ENCODE results near the gene CLP1. TPM values are rescaled to one million over a fixed set of nuclear protein-coding genes. Genes with fewer than 3 reads are reported as not detected.

Gene CLP1
- polyA plus RNA-seq, 1 experiment = 19.6 TPM

DNA sequence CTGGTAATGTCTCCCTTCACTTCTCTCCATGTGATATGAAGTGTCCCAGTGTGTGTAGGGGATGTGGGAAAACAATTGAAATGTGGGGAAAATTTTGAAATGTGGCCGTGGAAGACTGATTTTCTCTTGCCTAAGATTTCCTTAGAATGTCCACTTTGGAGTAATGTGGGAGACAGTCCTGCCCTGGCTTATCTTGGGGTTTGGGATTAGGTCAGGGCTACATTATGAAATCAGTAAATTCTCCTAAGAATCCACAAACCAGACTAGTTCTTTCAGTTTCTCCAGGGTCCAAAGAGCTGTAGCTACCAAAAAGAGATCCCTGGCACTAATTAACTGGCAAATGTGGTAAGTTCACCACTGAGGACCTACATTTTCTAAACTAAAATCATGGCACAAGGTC lies 30.7 kb upstream of the CLP1 start:
- H3K4me3 ChIP-seq (ENCODE audit: low read depth, low read length) = no peak overlapping the region
- CTCF ChIA-PET = interaction anchor here (1.0 to 3.2 kb wide), 3 partner anchors 10 to 59 kb away, joined by 3 to 12 read pairs (median 11); partner anchors contain the start of genes SERPING1 and UBE2L6
- no peaks in the 10 kb centered on the region; the same call in 1 of the 2 replicates for H3K27me3 ChIP-seq (ENCODE audit: control insufficient read depth, insufficient read depth, low read length)
- no peak for DNase-seq (ENCODE audit: low read depth)
- POLR2A ChIA-PET = no interaction called here
- H3K36me3 ChIP-seq (ENCODE audit: control insufficient read depth, insufficient read depth, low read length) = no peaks in the 10 kb centered on the region
- TF ChIP-seq CTCF (IDR thresholded peaks at IDR 0.05; ENCODE audit: insufficient read depth, low read depth, low read length) = no peak

DNA sequence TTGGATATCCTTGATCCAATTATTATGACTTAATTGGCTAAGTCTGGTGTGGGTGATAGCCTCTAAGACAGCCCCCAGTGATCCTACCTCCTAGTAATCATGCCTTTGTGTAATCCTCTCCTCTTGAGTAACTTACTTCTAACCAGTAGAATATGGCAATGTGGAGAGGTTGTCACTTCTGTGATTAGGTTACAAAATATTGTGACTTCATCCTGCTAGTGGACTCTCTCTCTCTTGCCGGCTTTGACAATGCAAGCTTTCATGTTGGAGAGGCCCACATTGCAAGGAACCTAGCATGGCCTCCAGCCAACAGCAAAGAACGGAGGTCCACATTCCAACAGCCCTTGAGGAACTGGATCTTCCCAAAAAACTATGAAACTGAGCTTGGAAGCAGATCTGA lies 27.4 kb upstream of the CLP1 start:
- H3K4me3 ChIP-seq (ENCODE audit: low read depth, low read length) = no peak overlapping the region
- peaks cover 2% of the 10 kb centered on the region; the same call in 1 of the 2 replicates for H3K27me3 ChIP-seq (ENCODE audit: control insufficient read depth, insufficient read depth, low read length)
- no peaks in the 10 kb centered on the region for H3K36me3 ChIP-seq (ENCODE audit: control insufficient read depth, insufficient read depth, low read length)
- POLR2A ChIA-PET = no interaction called here
- CTCF ChIA-PET = interaction anchor here (1.0 to 2.2 kb wide), 2 partner anchors 11 to 12 kb away, joined by 3 to 11 read pairs; no protein-coding TSS in a partner anchor
- DNase-seq (ENCODE audit: low read depth) = no peak
- no peak for TF ChIP-seq CTCF (IDR thresholded peaks at IDR 0.05; ENCODE audit: insufficient read depth, low read depth, low read length)

DNA sequence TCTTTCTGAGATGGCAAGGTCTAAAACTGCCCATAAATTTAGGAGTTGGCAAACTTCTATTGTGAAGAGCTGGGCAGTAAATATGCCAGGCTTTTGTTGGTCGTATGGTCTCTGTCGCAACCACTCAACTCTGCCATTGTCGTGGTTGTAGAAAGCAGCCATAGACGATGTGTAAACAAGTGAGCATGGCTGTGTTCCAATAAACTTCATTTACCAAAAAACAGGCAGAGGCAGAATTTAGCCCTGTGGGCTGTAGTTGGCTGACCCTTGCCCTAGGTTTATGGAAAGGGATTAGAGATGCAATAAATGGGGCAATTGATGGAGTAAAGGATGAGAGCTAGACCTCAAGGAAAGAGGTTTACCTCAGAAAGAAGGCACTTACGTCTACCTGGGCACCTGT lies 25.4 kb upstream of the CLP1 start:
- no peak overlapping the region for H3K4me3 ChIP-seq (ENCODE audit: low read depth, low read length)
- peaks cover 2% of the 10 kb centered on the region; the same call in 1 of the 2 replicates for H3K27me3 ChIP-seq (ENCODE audit: control insufficient read depth, insufficient read depth, low read length)
- DNase-seq (ENCODE audit: low read depth) = no peak
- ChIA-PET POLR2A (no interaction called here), CTCF (interaction anchor here (0.6 to 2.3 kb wide), 5 partner anchors 9 to 1015 kb away, joined by 3 to 9 read pairs (median 4); partner anchors contain the start of gene UBE2L6)
- no peaks in the 10 kb centered on the region for H3K36me3 ChIP-seq (ENCODE audit: control insufficient read depth, insufficient read depth, low read length)
- TF ChIP-seq CTCF (IDR thresholded peaks at IDR 0.05; ENCODE audit: insufficient read depth, low read depth, low read length) = no peak

GRCh38 chr11:57633394-57634070 lies 24.0 kb upstream of the CLP1 start:
- TF ChIP-seq CTCF (IDR thresholded peaks at IDR 0.05; ENCODE audit: insufficient read depth, low read depth, low read length) = no peak

GRCh38 chr11:57634311-57634710 lies 23.3 kb upstream of the CLP1 start:
- TF ChIP-seq CTCF (IDR thresholded peaks at IDR 0.05; ENCODE audit: insufficient read depth, low read depth, low read length) = no peak
- Histone ChIP-seq H3K27me3 (ENCODE audit: control insufficient read depth, insufficient read depth, low read length) (peaks cover 2% of the 10 kb centered on the region; the same call in 1 of the 2 replicates), H3K4me3 (ENCODE audit: low read depth, low read length) (no peak overlapping the region), H3K36me3 (ENCODE audit: control insufficient read depth, insufficient read depth, low read length) (no peaks in the 10 kb centered on the region)
- no peak for DNase-seq (ENCODE audit: low read depth)
- ChIA-PET POLR2A (interaction anchor here (0.6 kb wide), 1 partner anchor 10 kb away, joined by 9 read pairs; no protein-coding TSS in a partner anchor), CTCF (interaction anchor here (0.9 to 2.3 kb wide), 6 partner anchors 10 to 66 kb away, joined by 3 to 9 read pairs (median 4); partner anchors contain the start of gene UBE2L6)

More at GRCh38 chr11:57633394-57634070, 24.0 kb upstream of the CLP1 start:
- ChIA-PET CTCF (interaction anchor here (0.8 to 2.3 kb wide), 3 partner anchors 7 to 65 kb away, joined by 3 to 9 read pairs (median 5); partner anchors contain the start of gene UBE2L6), POLR2A (no interaction called here)
- Histone ChIP-seq H3K4me3 (ENCODE audit: low read depth, low read length) (no peak overlapping the region), H3K27me3 (ENCODE audit: control insufficient read depth, insufficient read depth, low read length) (peaks cover 2% of the 10 kb centered on the region; the same call in 1 of the 2 replicates), H3K36me3 (ENCODE audit: control insufficient read depth, insufficient read depth, low read length) (no peaks in the 10 kb centered on the region)
- no peak for DNase-seq (ENCODE audit: low read depth)

All from BJ (cell line).